GM21717 (cell line): Measurements from ENCODE around the gene THADA.
A peak's percentile ranks its signal among the peaks of the same experiment; 100 is the strongest.
"Not testable (repeated sequence)": the region's sequence is repeated elsewhere in the genome, so short reads cannot be mapped to it uniquely, and the experiment has no call there.

Experiments
- ATAC-seq: cut with Tn5 transposase; IDR thresholded peaks from one replicate; pipeline ENCODE4 v1.9.1; 2021; ENCODE audit warnings: mild to moderate bottlenecking, moderate library complexity; ENCODE audit not compliant: unreplicated experiment

THADA gene

GRCh38 chr2:43467891-43468290 lies 127.9 kb downstream of the THADA start:
- no peak for ATAC-seq

GRCh38 chr2:43465234-43465633 lies 130.6 kb downstream of the THADA start:
- no peak for ATAC-seq

- ATAC-seq = no peak
Measured at GRCh38 chr2:43464590-43464989, 131.2 kb downstream of the THADA start.

GRCh38 chr2:43462866-43463641 lies 132.8 kb downstream of the THADA start:
- ATAC-seq = no peak

- ATAC-seq = peak; percentile 83
Measured at GRCh38 chr2:43461453-43462073, 134.3 kb downstream of the THADA start.

- no peak for ATAC-seq
Measured at GRCh38 chr2:43460611-43461365, 135.1 kb downstream of the THADA start.

- no peak for ATAC-seq
Measured at GRCh38 chr2:43460174-43460546, 135.7 kb downstream of the THADA start.

- no peak for ATAC-seq
Measured at GRCh38 chr2:43459446-43460173, 136.2 kb downstream of the THADA start.

GRCh38 chr2:43458014-43458628 lies 137.7 kb downstream of the THADA start:
- ATAC-seq = no peak

- no peak for ATAC-seq
Measured at GRCh38 chr2:43455731-43456642, 139.9 kb downstream of the THADA start.

GRCh38 chr2:43455296-43455695 lies 140.5 kb downstream of the THADA start:
- ATAC-seq = no peak

GRCh38 chr2:43454791-43455190 lies 141.0 kb downstream of the THADA start:
- no peak for ATAC-seq

- ATAC-seq = no peak
Measured at GRCh38 chr2:43453179-43454170, 142.4 kb downstream of the THADA start.

- ATAC-seq = no peak
Measured at GRCh38 chr2:43452318-43452731, 143.5 kb downstream of the THADA start.

GRCh38 chr2:43450617-43451016 lies 145.2 kb downstream of the THADA start:
- no peak for ATAC-seq

GRCh38 chr2:43448822-43449110 lies 147.1 kb downstream of the THADA start:
- no peak for ATAC-seq

GRCh38 chr2:43448011-43448821 lies 147.6 kb downstream of the THADA start:
- no peak for ATAC-seq

- not testable (repeated sequence) for ATAC-seq
Measured at GRCh38 chr2:43446755-43447154, 149.1 kb downstream of the THADA start.
